HepG2 (cell line): ENCODE data around the gene CYP11A1. TPM values are rescaled to one million over a fixed set of nuclear protein-coding genes. Genes with fewer than 3 reads are reported as not detected.

Experiments
- ELF3 ChIP-seq: IDR thresholded peaks from 2 replicates; pipeline ENCODE4 v1.6.1; 2016; ENCODE audit warnings: missing genetic modification reagents, missing compliant biosample characterization
- ETV5 ChIP-seq: IDR thresholded peaks from 2 replicates; pipeline ENCODE4 v1.6.1; 2018; ENCODE audit warnings: missing biosample characterization, missing genetic modification reagents, inconsistent platforms, borderline replicate concordance
- MED1 ChIP-seq: sonication (generic); formaldehyde crosslinking; IDR thresholded peaks from 2 replicates; pipeline ENCODE4 v1.4.0; 2020; ENCODE audit warnings: missing genetic modification reagents
- MIXL1 ChIP-seq: IDR thresholded peaks from 2 replicates; pipeline ENCODE4 v1.6.1; 2016
- MTA3 ChIP-seq: sonication (generic); formaldehyde crosslinking; IDR thresholded peaks from 2 replicates; pipeline ENCODE4 v1.4.0; 2020; ENCODE audit warnings: missing genetic modification reagents
- MTERF4 ChIP-seq: sonication (generic); formaldehyde crosslinking; IDR thresholded peaks from 2 replicates; pipeline ENCODE4 v1.8.0; 2023; ENCODE audit warnings: mild to moderate bottlenecking, missing genetic modification reagents
- NFE2L1 ChIP-seq: sonication (generic); formaldehyde crosslinking; IDR thresholded peaks from 2 replicates; pipeline ENCODE4 v1.4.0; 2020; ENCODE audit warnings: missing genetic modification reagents, mild to moderate bottlenecking, borderline replicate concordance
- NFKBIZ ChIP-seq: IDR thresholded peaks from 2 replicates; pipeline ENCODE4 v1.6.1; 2018; ENCODE audit warnings: missing genetic modification reagents, missing compliant biosample characterization
- ONECUT2 ChIP-seq: sonication (generic); formaldehyde crosslinking; IDR thresholded peaks from 2 replicates; pipeline ENCODE4 v1.4.0; 2020; ENCODE audit warnings: missing genetic modification reagents
- RERE ChIP-seq: IDR thresholded peaks from 2 replicates; pipeline ENCODE4 v1.6.1; 2016; ENCODE audit warnings: low read depth, missing genetic modification reagents, missing compliant biosample characterization
- TEAD2 ChIP-seq: sonication (generic); formaldehyde crosslinking; IDR thresholded peaks from 2 replicates; pipeline ENCODE4 v1.9.0; 2021; ENCODE audit warnings: missing genetic modification reagents
- ZNF20 ChIP-seq: sonication (generic); formaldehyde crosslinking; IDR thresholded peaks from 2 replicates; pipeline ENCODE4 v1.4.0; 2020; ENCODE audit warnings: mild to moderate bottlenecking, moderate library complexity, missing genetic modification reagents
- ZNF318 ChIP-seq: sonication (generic); formaldehyde crosslinking; IDR thresholded peaks from 2 replicates; pipeline ENCODE4 v1.4.0; 2020; ENCODE audit warnings: mild to moderate bottlenecking, missing genetic modification reagents
- ZNF460 ChIP-seq: sonication (generic); formaldehyde crosslinking; IDR thresholded peaks from 2 replicates; pipeline ENCODE4 v1.5.1; 2020; ENCODE audit warnings: missing genetic modification reagents, mild to moderate bottlenecking, borderline replicate concordance
- polyA plus RNA-seq, 8 experiments: library from polyadenylated mRNA; depleted of rRNA in 3 of 8; stranded (reverse) in 7 of 8; unstranded in 1 of 8; fragments of >200 nt; fragmentation: Illumina TruSeq in 4 of 8; extraction: Trizol in 4 of 8; gene quantifications; 2 replicates each; pipeline versions ENCODE4 v1.2.1 to v1.2.3, GENCODE V29; 2011 to 2016; ENCODE audit warnings: low read depth in 4 of 8, missing spikeins in 1 of 8, mixed read lengths in 1 of 8; ENCODE audit not compliant: insufficient read depth in 1 of 8
- total RNA-seq, 5 experiments: library from RNA; depleted of rRNA; stranded (reverse); fragments of >200 nt; fragmentation: Illumina TruSeq; extraction: Trizol; gene quantifications; 2 replicates each; pipeline ENCODE4 v1.2.3, GENCODE V29; 2016; ENCODE audit warnings: low read depth in 1 of 5

CYP11A1 gene
- total and polyA plus RNA-seq, 2 of the 13 experiments (the other 11 are each of a cell fraction or from before 2014, with no cell fraction given), result 0.66 to 0.92 TPM

GRCh38 chr15:74291101-74292071 is 76.1 kb downstream of the CYP11A1 start (continued):
- TF ChIP-seq ZNF318 (no peak; the same call in 1 of the 2 replicates), ELF3 (CRISPR knock-in tag) (peak; percentile 77), NFKBIZ (CRISPR knock-in tag) (peak; percentile 55; the same call in 1 of the 2 replicates), ZNF460 (no peak), MED1 (CRISPR knock-in tag) (peak; percentile 70), MTERF4 (CRISPR knock-in tag) (peak; percentile 74; the same call in 1 of the 2 replicates), ZNF20 (no peak), MIXL1 (CRISPR knock-in tag) (peak; percentile 84; the same call in 1 of the 2 replicates), NFE2L1 (CRISPR knock-in tag) (no peak), RERE (CRISPR knock-in tag) (no peak), ONECUT2 (CRISPR knock-in tag) (peak; percentile 70; the same call in 1 of the 2 replicates), ETV5 (peak; percentile 77), TEAD2 (CRISPR knock-in tag) (peak; percentile 72; the same call in 1 of the 2 replicates), MTA3 (CRISPR knock-in tag) (0 out of 2 replicates have a peak, but pooled peaks have one; percentile 41)
